Aorta (tissue), 5 donors: Measurements from ENCODE around the gene TSPAN17. TPM values are rescaled to one million over a fixed set of nuclear protein-coding genes. Genes with fewer than 3 reads are reported as not detected.

Experiments used
- ATAC-seq: fragments of 200-7000 bp; cut with Tn5 transposase; one replicate; pipeline ENCODE4 v1.9.1; 2022; ENCODE audit warnings: moderate library complexity; ENCODE audit not compliant: low FRiP score
- DNase-seq, 2 donors: peaks; one replicate each; pipeline ENCODE4 v3.0.0-alpha.2; 2020
- H3K27ac ChIP-seq, 2 donors: one replicate each; pipeline ENCODE4 v1.5.1; 2013; ENCODE audit warnings: low read length in 2 of 2, mild to moderate bottlenecking in 2 of 2, moderate library complexity in 2 of 2, control low read depth in 1 of 2, inconsistent platforms in 1 of 2, low read depth in 1 of 2
- H3K27me3 ChIP-seq, 2 donors: one replicate each; pipeline ENCODE4 v1.6.1; 2013; ENCODE audit warnings: control low read depth in 1 of 2, low read length in 1 of 2, mild to moderate bottlenecking in 1 of 2, moderate library complexity in 1 of 2; ENCODE audit not compliant: insufficient read depth in 2 of 2, control insufficient read depth in 1 of 2
- H3K36me3 ChIP-seq, 2 donors: one replicate each; pipeline ENCODE4 v1.6.1; 2013; ENCODE audit warnings: control low read depth in 1 of 2, low read length in 1 of 2, mild to moderate bottlenecking in 1 of 2; ENCODE audit not compliant: insufficient read depth in 2 of 2, control insufficient read depth in 1 of 2
- H3K4me1 ChIP-seq, 2 donors: one replicate each; pipeline ENCODE4 v1.6.1; 2013; ENCODE audit warnings: low read length in 2 of 2, control low read depth in 1 of 2, mild to moderate bottlenecking in 1 of 2, moderate library complexity in 1 of 2; ENCODE audit not compliant: insufficient read depth in 2 of 2, control insufficient read depth in 1 of 2
- H3K4me3 ChIP-seq, 2 donors: one replicate each; pipeline ENCODE4 v1.5.1; 2013; ENCODE audit warnings: low read length in 2 of 2, control low read depth in 1 of 2, mild to moderate bottlenecking in 1 of 2
- H3K9me3 ChIP-seq: one replicate; pipeline ENCODE4 v1.6.1; 2013; ENCODE audit warnings: mild to moderate bottlenecking, low read length; ENCODE audit not compliant: control insufficient read depth
- WGBS, 2 donors: extraction: QIAGEN DNeasy Blood & Tissue Kit; methylation state at CpG; one replicate each; pipeline ENCODE4 v1.1.7; 2013; 5-methylcytosine and 5-hydroxymethylcytosine counted together
- intact Hi-C, 2 donors: fragments of 100-400 bp; cut with DNase I; formaldehyde crosslinking; loops; one replicate each; pipeline versions ENCODE4 v1.14.2 to v1.15.0; 2022
- microRNA-seq, 2 donors: library from miRNA; unstranded; fragments of <30 nt; microRNA quantifications; one replicate each; pipeline ENCODE4 v1.2.0, GENCODE V29; 2020
- polyA plus RNA-seq, 2 donors: library from polyadenylated mRNA; stranded (reverse); fragments of 200-250 nt; gene quantifications; one replicate each; pipeline ENCODE4 v1.2.3, GENCODE V29; 2013
- total RNA-seq, 2 donors: library from RNA; stranded (reverse); fragmentation: NEBNext Ultra II Directional; extraction: Animal tissue kit (Norgen Biotek cat#: 25700); gene quantifications; one replicate each; pipeline ENCODE4 v1.2.1, GENCODE V29; 2021
- donor health status: healthy with polysubstance abuse.
- donor health status: Bipolar disorder and iron deficiency.
- donor health status: DM: no; HTN: no; CAD: no.
- donor health status: DM: no; HTN: no; CAD: no.
- donor health status: DM: yes; HTN: yes; CAD: no.

Gene TSPAN17
- total and polyA plus RNA-seq, 4 donors: 13.9 to 22.9 (median 19.5) TPM

- intact Hi-C loops: no loop called here
- Histone ChIP-seq H3K9me3 (no peaks in the 10 kb centered on the region), H3K36me3 (no peaks in the 10 kb centered on the region), H3K27ac (no peak overlapping the region), H3K27me3 (no peaks in the 10 kb centered on the region), H3K4me3 (no peak overlapping the region), H3K4me1 (no peaks in the 10 kb centered on the region)
- 22% methylated on average over 16 of the region's 16 CpGs for WGBS, 2 donors
- ATAC-seq: no peak
- DNase-seq: no peak
These were observed 53.1 kb downstream of the TSPAN17 start for GRCh38 chr5:176700239-176700847.

- 62 to 63% methylated on average over 27 of the region's 27 CpGs for WGBS, 2 donors
- Histone ChIP-seq H3K9me3 (no peaks in the 10 kb centered on the region), H3K4me1 (no peaks in the 10 kb centered on the region), H3K27ac (no peak overlapping the region), H3K4me3 (no peak overlapping the region), H3K36me3 (no peaks in the 10 kb centered on the region), H3K27me3 (no peaks in the 10 kb centered on the region)
- DNase-seq (no peak), ATAC-seq (no peak)
- intact Hi-C loops: no loop called here
These were observed 55.7 kb downstream of the TSPAN17 start for GRCh38 chr5:176702671-176703641.

- no peak overlapping the region for H3K27ac ChIP-seq
- intact Hi-C loops: no loop called here
- no peaks in the 10 kb centered on the region for H3K36me3 ChIP-seq
- H3K4me1 ChIP-seq: no peaks in the 10 kb centered on the region
- H3K27me3 ChIP-seq: no peaks in the 10 kb centered on the region
- DNase-seq (no peak), ATAC-seq (no peak)
- WGBS, 2 donors: 85 to 87% methylated on average over 13 of the region's 13 CpGs
- no peaks in the 10 kb centered on the region for H3K9me3 ChIP-seq
- no peak overlapping the region for H3K4me3 ChIP-seq
These were observed 56.6 kb downstream of the TSPAN17 start for GRCh38 chr5:176703857-176704256.

- Histone ChIP-seq H3K27me3 (no peaks in the 10 kb centered on the region), H3K27ac (no peak overlapping the region), H3K9me3 (no peaks in the 10 kb centered on the region), H3K4me1 (no peaks in the 10 kb centered on the region), H3K36me3 (no peaks in the 10 kb centered on the region), H3K4me3 (no peak overlapping the region)
- 90 to 91% methylated on average over 3 of the region's 3 CpGs for WGBS, 2 donors
- ATAC-seq (no peak), DNase-seq (no peak)
- intact Hi-C loops: no loop called here
These were observed 57.1 kb downstream of the TSPAN17 start for GRCh38 chr5:176704355-176704754.

- 56 to 70% methylated on average over 12 of the region's 12 CpGs for WGBS, 2 donors
- intact Hi-C loops: no loop called here
- no peaks in the 10 kb centered on the region for H3K9me3 ChIP-seq
- H3K27me3 ChIP-seq: no peaks in the 10 kb centered on the region
- H3K4me3 ChIP-seq: no peak overlapping the region
- no peak overlapping the region for H3K27ac ChIP-seq
- ATAC-seq (no peak), DNase-seq (no peak)
- no peaks in the 10 kb centered on the region for H3K36me3 ChIP-seq
- no peaks in the 10 kb centered on the region for H3K4me1 ChIP-seq
These were observed 57.5 kb downstream of the TSPAN17 start for GRCh38 chr5:176704817-176705216.

Small RNA genes lying within 50 kb of the gene (microRNA-seq; reads per million reads assigned to microRNA genes)
- 0 reads per million in 2 donors for gene MIR4281

Other genes with a start within 250 kb of the TSPAN17 start
- gene CLTB, start 230.9 kb upstream of the TSPAN17 start, total RNA-seq: 100 to 1,000 TPM in 1 of 2 donors, 10 to 100 TPM in 1; 86.7 to 124 TPM
- 100 to 1,000 TPM; 143 to 160 TPM for gene CLTB, start 230.9 kb upstream of the TSPAN17 start, polyA plus RNA-seq
- 10 to 100 TPM; 27.5 to 31.4 TPM for gene FAF2, start 199.1 kb upstream of the TSPAN17 start, total RNA-seq
- 10 to 100 TPM in 1 of 2 donors, 1 to 10 TPM in 1; 5.0 to 10.3 TPM for gene FAF2, start 199.1 kb upstream of the TSPAN17 start, polyA plus RNA-seq
- gene RNF44, start 110.1 kb upstream of the TSPAN17 start, total RNA-seq: 10 to 100 TPM; 23.2 to 40.6 TPM
- 10 to 100 TPM in 1 of 2 donors, 1 to 10 TPM in 1; 8.5 to 13.4 TPM for gene RNF44, start 110.1 kb upstream of the TSPAN17 start, polyA plus RNA-seq
- not detected for gene CDHR2, start 98.1 kb upstream of the TSPAN17 start, total RNA-seq
- 10 to 100 TPM in 1 of 2 donors, under 1 TPM in 1; 0.08 to 21.5 TPM for gene CDHR2, start 98.1 kb upstream of the TSPAN17 start, polyA plus RNA-seq
- under 1 TPM; 0.81 to 0.87 TPM for gene GPRIN1, start 37.3 kb upstream of the TSPAN17 start, total RNA-seq
- under 1 TPM; 0.15 to 0.50 TPM for gene GPRIN1, start 37.3 kb upstream of the TSPAN17 start, polyA plus RNA-seq
- not detected for gene SNCB, start 16.9 kb upstream of the TSPAN17 start, total RNA-seq
- gene SNCB, start 16.9 kb upstream of the TSPAN17 start, polyA plus RNA-seq: not detected
- not detected for gene EIF4E1B, start 16.8 kb upstream of the TSPAN17 start, total RNA-seq
- not detected for gene EIF4E1B, start 16.8 kb upstream of the TSPAN17 start, polyA plus RNA-seq
- gene UNC5A, start 163.1 kb downstream of the TSPAN17 start, total RNA-seq: not detected
- gene UNC5A, start 163.1 kb downstream of the TSPAN17 start, polyA plus RNA-seq: not detected